Measurements from ENCODE around the gene MUL1.

DNA sequence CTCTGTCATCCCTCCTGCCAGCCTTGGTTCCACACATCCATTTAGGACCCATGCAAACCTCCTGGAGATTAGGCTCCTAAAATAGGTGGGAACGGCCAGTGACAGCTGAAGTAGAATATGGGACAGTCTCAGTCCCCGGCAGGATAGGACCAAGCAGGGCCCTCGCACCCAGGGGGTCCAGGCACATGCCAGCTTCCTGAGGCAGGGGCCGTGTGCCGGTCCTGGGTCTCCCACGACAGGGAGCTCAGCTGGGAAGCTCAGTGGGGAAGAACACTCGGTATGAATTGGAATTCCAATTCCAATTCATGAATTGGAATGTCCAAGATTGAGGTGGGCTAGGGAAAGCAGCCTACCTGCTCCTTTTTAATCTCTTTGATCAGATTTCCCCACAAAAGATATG lies 9.8 kb downstream of the MUL1 start:
- TF ChIP-seq, protein P1, sequence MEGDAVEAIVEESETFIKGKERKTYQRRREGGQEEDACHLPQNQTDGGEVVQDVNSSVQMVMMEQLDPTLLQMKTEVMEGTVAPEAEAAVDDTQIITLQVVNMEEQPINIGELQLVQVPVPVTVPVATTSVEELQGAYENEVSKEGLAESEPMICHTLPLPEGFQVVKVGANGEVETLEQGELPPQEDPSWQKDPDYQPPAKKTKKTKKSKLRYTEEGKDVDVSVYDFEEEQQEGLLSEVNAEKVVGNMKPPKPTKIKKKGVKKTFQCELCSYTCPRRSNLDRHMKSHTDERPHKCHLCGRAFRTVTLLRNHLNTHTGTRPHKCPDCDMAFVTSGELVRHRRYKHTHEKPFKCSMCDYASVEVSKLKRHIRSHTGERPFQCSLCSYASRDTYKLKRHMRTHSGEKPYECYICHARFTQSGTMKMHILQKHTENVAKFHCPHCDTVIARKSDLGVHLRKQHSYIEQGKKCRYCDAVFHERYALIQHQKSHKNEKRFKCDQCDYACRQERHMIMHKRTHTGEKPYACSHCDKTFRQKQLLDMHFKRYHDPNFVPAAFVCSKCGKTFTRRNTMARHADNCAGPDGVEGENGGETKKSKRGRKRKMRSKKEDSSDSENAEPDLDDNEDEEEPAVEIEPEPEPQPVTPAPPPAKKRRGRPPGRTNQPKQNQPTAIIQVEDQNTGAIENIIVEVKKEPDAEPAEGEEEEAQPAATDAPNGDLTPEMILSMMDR (tag by site-specific recombination; IDR thresholded peaks at IDR 0.05): no peak
- no peak for TF ChIP-seq KLF1 (tag by site-specific recombination; IDR thresholded peaks at IDR 0.05)
- TF ChIP-seq, protein P2, sequence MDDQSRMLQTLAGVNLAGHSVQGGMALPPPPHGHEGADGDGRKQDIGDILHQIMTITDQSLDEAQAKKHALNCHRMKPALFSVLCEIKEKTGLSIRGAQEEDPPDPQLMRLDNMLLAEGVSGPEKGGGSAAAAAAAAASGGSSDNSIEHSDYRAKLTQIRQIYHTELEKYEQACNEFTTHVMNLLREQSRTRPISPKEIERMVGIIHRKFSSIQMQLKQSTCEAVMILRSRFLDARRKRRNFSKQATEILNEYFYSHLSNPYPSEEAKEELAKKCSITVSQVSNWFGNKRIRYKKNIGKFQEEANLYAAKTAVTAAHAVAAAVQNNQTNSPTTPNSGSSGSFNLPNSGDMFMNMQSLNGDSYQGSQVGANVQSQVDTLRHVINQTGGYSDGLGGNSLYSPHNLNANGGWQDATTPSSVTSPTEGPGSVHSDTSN (CRISPR knock-in tag; IDR thresholded peaks at IDR 0.05): no peak
- no peak for TF ChIP-seq ZNF423 (tag by site-specific recombination; IDR thresholded peaks at IDR 0.05)
- TF ChIP-seq ZNF585B (tag by site-specific recombination; IDR thresholded peaks at IDR 0.05): no peak
- no peak for TF ChIP-seq ZNF514 (tag by site-specific recombination; IDR thresholded peaks at IDR 0.05)
- TF ChIP-seq, protein P3, sequence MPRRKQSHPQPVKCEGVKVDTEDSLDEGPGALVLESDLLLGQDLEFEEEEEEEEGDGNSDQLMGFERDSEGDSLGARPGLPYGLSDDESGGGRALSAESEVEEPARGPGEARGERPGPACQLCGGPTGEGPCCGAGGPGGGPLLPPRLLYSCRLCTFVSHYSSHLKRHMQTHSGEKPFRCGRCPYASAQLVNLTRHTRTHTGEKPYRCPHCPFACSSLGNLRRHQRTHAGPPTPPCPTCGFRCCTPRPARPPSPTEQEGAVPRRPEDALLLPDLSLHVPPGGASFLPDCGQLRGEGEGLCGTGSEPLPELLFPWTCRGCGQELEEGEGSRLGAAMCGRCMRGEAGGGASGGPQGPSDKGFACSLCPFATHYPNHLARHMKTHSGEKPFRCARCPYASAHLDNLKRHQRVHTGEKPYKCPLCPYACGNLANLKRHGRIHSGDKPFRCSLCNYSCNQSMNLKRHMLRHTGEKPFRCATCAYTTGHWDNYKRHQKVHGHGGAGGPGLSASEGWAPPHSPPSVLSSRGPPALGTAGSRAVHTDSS (tag by site-specific recombination; IDR thresholded peaks at IDR 0.05): no peak
- TF ChIP-seq, protein P4, sequence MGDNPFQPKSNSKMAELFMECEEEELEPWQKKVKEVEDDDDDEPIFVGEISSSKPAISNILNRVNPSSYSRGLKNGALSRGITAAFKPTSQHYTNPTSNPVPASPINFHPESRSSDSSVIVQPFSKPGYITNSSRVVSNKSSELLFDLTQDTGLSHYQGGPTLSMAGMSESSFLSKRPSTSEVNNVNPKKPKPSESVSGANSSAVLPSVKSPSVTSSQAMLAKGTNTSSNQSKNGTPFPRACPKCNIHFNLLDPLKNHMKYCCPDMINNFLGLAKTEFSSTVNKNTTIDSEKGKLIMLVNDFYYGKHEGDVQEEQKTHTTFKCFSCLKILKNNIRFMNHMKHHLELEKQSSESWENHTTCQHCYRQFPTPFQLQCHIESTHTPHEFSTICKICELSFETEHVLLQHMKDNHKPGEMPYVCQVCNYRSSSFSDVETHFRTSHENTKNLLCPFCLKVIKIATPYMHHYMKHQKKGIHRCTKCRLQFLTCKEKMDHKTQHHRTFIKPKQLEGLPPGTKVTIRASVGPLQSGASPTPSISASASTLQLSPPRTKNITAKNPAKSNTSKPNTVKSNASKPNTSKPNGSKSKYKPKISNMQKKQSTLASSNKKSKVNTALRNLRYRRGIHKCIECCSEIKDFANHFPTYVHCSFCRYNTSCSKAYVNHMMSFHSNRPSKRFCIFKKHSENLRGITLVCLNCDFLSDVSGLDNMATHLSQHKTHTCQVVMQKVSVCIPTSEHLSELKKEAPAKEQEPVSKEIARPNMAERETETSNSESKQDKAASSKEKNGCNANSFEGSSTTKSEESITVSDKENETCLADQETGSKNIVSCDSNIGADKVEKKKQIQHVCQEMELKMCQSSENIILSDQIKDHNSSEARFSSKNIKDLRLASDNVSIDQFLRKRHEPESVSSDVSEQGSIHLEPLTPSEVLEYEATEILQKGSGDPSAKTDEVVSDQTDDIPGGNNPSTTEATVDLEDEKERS (tag by site-specific recombination; IDR thresholded peaks at IDR 0.05): no peak
- no peak for TF ChIP-seq ZNF2 (tag by site-specific recombination; IDR thresholded peaks at IDR 0.05)
- TF ChIP-seq ZNF133 (tag by site-specific recombination; IDR thresholded peaks at IDR 0.05): no peak
- no peak for TF ChIP-seq ZNF184 (tag by site-specific recombination; IDR thresholded peaks at IDR 0.05)

Measured in HEK293 (cell line).